Amniotic epithelial cell (primary cell): Measurements from ENCODE around the gene EXOC3L2.
A peak's percentile ranks its signal among the peaks of the same experiment; 100 is the strongest.
"Not testable (repeated sequence)": the region's sequence is repeated elsewhere in the genome, so short reads cannot be mapped to it uniquely, and the experiment has no call there.

ENCODE experiments used
- DNase-seq: peaks from one replicate; pipeline ENCODE4 v3.0.0-alpha.2; 2010; ENCODE audit warnings: low read depth

The EXOC3L2 gene

DNA sequence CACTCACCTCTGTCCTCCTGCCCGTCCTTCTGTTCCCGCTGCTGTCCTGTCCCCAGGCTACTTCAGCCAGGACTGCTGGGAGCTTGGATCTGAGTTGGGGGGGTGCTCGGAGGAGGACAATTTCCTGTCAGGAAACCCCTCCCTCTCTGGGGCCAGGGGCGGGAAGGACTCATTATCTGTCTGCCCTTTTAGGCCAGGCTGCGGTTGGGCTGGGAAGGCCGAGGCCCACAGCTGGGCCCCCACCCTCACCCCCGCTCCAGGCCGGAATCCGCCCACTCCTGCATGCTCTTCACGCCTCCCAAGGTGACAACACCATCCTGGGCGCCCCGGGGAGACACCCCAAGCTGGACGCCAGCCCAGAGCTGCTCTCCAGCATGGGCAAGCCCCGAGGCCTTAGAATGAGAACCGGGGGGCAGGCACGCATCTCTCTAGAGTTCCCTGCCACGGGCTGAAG lies at the start of gene EXOC3L2:
Gene EXOC3L2, minus strand, starts transcription at position 74 of the 454 bp plus-strand sequence. CDS start 6,362 bp downstream, outside the sequence.
- DNase-seq = no peak

GRCh38 chr19:45294291-45295029 lies 49.3 kb upstream of the EXOC3L2 start:
- DNase-seq = no peak

GRCh38 chr19:45293682-45294081 lies 48.5 kb upstream of the EXOC3L2 start:
- DNase-seq = no peak

DNA sequence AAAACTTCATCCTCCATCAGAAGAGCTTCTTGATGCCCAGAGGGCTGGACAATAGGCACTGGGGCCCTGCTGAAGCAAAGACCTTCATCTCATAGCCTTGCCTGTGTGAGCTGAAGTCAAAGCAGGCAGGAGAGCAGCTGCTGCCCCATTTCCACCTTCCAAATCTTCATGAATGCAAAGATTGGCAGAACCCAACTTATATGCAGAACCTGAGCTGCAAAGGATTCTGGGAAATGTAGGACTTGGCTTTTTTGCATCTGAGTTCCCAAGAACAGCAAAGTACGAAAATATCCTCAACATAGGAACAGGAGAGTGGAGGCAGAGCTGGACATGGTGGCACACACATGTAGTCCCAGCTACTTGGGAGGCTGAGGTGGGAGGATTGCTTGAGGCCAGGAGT lies 46.6 kb upstream of the EXOC3L2 start:
- DNase-seq = no peak

DNA sequence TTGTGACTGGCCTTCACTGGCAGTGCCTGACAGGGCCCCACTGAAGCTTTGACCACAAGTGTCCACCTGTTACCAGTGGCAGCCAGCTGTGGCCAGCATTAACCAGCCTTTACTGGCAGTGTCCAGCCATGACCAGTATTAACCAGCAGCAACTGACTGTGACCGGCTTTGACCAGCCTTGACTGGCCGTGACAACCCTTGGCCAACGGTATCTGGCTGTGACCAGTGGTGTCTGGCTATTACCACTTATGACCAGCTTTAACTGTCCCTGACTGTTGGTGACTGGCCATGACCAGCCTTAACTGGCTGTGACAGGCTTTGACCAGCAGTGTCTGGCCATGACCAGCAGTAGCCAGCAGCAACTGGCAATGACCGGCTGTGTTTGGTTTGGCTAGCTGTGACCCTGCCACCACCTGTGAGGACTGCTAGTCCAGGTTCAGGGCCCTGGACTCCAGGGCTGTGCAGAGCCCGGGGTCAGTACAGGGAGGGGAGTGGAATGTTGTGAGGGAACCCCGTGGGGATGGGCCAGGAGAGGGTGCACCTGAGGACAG lies 45.2 kb upstream of the EXOC3L2 start:
- no peak for DNase-seq

DNA sequence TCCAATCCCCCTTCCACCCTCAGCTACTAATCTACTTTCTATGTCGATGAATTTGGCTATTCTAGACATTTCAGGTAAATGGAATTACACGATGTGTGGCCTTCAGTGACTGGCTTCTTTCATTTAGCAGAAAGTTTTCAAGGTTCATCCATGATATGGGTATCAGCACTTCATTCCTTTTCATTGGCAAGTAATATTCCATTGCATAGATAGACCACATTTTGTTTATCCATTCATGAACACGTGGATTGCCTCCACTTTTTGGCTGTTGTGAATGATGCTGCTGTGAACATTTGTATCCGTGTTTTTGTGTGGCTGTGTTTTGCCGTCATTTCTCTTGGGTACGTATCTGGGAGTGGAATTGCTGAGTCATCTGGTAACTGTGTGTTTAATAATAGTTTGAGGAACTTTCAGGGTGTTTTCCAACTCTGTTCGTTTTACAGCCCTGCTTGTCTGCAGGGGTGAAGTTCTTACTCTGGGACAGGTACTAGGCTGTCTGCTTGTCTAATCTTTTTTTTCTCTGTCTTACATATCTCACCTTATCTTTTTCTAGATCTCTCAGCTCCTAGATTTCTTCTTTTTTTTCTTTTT lies 38.3 kb upstream of the EXOC3L2 start:
- no peak for DNase-seq

GRCh38 chr19:45280471-45280961 lies 35.3 kb upstream of the EXOC3L2 start:
- peak; percentile 91 for DNase-seq

DNA sequence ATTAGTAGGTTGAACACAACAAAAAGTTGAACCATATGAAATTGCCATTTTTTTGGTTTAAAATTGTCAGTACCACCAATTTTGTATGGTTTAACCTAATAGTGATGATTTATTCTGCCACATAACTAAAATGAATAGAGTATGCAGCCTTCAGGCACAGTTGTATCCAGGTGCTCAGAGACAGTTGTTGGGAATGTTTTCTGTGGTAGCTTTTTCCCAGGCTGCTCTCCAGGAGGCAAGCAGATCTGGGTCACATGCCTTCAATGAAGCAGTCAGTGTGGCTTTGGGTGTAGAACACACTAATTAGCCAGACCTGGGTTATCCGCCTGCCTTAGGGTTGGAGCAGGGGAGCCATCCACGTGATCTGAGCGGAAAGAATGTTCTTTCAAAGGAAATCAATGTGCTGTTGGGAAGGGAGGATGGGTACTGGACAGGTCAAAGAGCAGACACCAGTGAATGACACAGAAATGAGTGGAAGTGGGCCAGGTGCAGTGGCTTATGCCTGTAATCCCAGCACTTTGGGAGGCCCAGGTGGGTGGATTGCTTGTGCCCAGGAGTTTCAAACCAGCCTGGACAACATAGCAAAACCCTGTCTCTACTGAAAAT lies 34.5 kb upstream of the EXOC3L2 start:
- no peak for DNase-seq

GRCh38 chr19:45278087-45278486 lies 32.9 kb upstream of the EXOC3L2 start:
- DNase-seq = no peak

DNA sequence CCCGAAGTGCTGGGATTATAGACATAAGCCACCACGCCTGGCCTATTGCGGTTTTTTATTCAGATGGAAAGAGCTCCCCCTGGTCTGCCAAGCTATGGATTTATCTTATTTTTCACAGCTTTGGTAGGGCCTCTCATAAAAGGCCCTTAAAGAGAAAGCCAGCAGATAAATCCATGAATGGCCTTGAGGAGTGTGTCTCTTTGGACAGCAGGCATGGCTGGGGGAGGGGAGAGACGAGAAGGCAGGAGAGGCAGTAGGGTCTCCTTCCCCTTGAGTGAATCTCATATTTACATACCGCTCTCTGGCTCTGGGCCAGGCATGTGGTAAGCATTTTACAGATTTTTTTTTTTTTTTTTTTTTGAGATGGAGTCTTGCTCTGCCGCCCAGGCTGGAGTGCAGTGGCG lies 31.1 kb upstream of the EXOC3L2 start:
- peak; percentile 73 for DNase-seq

DNA sequence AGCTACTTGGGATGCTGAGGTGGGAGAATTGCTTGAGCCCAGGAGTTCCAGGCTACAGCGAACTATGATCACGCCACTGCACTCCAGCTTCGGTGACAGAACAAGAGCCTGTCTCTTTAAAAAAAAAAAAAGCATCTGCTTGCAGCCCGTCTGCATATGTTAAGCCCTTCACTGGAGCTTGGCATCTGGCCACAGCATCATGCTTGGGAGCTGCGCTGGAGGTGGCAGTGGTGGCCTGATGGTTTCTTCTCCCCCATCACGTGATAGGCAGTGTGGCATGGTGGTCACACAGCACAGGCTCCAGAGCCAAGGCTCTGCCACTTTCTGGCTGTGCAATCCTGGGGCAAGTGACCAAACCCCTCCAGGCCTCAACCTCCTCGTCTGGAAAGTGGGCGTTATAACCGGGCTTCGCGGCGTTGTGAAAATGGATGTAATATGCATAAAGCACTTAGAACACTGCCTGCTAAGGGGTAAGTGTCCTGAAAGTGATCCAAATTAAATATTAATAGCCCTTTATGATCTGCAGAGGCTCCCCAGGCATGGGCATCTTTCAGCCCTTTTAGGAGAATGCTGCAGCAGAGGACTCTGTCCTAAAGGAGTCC lies 30.3 kb upstream of the EXOC3L2 start:
- no peak for DNase-seq

DNA sequence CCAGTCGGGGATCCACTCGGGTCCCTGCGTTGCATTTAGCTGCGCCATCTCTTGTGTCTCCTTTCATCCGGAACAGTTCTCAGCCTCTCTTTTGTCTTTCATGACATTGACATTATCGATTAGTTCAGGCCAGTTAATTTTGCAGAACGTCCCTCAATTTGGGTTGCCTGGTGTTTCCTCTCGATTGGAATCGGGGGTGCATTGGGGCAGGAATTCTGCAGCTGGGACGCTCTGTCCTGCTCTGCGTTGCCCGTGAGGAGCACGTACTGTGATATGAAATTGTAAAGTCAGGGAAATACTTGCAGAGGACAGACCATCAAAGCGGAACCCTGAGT lies 28.3 kb upstream of the EXOC3L2 start:
- DNase-seq = no peak

DNA sequence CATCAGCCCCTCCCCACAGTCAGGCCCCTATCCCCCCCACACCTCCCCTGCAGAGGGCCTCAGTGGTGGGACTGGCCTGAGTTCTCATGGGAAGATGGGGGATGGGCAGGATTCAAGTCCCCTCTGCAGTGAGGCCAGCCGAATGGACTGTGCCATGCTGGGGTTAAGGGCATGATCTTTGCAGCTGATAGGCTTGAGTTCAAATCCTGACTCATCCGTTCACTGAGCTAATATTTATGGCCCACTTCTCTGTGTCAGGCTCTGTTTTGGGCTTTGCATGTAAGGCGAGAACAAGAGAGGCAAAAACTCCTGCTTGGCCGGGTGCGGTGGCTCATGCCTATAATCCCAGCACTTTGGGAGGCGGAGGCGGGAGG lies 26.5 kb upstream of the EXOC3L2 start:
- no peak for DNase-seq

GRCh38 chr19:45271098-45271734 lies 26.0 kb upstream of the EXOC3L2 start:
- no peak for DNase-seq

DNA sequence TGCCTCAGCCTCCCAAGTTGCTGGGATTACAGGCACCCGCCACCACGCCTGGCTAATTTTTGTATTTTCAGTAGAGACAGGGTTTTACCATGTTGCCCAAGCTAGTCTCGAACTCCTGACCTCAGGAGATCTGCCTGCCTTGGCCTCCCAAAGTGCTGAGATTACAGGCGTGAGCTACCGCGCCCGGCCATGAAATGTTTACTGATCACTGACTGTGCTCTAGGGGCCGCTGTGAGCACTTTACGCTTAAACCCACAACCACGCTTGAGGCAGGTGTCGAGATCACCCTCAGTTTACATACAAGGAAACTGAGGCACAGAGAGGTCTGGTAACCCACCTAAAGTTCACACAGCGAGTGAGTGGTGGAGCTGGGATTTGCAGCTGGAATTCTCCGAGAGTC lies 24.7 kb upstream of the EXOC3L2 start:
- not testable (repeated sequence) for DNase-seq

DNA sequence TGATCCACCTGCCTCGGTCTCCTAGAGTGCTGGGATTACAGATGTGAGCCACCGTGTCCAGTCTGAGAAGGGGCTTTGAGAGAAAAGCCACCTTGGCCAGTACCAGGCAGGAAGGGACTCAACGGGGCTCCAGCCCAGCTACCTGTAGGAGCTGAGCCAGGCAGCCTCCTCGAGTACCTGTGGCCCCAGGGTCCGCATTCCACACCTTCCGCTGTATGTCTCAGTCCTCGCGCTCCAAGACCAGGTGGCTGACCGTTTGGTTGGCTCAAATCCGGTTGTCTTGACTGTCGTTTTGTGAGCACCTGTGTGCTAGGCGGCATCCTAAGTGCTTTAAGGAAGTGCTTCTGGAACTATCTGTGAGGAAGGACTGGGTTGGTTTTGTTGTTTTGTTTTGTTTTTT lies 22.1 kb upstream of the EXOC3L2 start:
- DNase-seq = no peak

DNA sequence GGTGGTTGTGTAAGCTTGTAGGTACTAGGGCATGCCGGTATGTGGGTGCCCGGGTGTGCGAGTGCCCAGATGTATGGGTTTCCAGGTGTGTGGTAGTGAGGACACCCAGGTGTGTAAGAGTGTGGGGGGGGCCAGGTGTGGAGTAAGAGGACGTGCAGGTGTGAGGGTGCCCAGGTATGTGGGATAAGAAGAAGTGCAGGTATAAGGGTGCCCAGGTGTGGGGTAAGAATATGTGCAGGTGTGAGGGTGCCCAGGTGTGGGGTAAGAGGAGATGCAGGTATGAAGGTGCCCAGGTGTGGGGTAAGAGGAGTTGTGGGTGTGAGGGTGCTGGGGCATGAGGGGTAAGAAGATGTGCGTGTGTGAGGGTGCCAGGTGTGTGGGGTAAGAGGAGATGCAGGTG lies 20.2 kb upstream of the EXOC3L2 start:
- no peak for DNase-seq

- no peak for DNase-seq
Measured at GRCh38 chr19:45264781-45265317, 19.6 kb upstream of the EXOC3L2 start.

DNA sequence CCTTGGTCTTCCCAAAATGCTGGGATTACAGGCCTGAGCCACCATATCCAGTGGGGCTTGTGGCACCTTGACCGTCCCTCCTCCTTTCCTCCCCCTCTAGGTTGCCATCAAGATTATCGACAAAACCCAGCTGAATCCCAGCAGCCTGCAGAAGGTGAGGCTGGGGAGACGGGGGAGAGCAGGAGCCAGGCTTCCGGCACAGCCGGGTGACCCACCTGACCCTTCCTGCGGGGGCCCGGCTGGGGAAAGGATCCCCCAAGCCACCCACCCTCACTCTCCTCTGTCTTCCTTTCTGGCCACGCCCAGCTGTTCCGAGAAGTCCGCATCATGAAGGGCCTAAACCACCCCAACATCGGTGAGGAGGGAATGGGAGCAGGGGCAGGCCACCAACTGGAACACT lies 17.8 kb upstream of the EXOC3L2 start:
- DNase-seq = no peak

DNA sequence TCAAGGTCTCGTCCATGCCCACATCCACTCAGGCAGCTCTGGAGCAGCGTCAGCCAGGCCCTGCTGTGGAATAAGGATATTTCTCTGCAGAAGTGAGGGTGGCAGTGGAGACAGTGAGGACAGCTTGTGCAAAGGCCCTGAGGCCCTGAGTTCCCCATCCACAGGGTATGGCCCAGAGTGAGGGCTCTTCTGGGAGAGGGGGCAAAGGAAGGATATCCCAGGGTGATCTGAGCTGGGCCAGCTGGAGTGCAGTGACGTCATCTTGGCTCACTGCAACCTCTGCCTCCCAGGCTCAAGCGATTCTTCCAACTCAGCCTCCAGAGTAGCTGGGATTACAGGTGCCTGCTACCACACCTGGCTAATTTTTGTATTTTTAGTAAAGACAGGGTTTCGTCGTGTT lies 17.4 kb upstream of the EXOC3L2 start:
- no peak for DNase-seq

- no peak for DNase-seq
Measured at GRCh38 chr19:45258862-45259261, 13.7 kb upstream of the EXOC3L2 start.

DNA sequence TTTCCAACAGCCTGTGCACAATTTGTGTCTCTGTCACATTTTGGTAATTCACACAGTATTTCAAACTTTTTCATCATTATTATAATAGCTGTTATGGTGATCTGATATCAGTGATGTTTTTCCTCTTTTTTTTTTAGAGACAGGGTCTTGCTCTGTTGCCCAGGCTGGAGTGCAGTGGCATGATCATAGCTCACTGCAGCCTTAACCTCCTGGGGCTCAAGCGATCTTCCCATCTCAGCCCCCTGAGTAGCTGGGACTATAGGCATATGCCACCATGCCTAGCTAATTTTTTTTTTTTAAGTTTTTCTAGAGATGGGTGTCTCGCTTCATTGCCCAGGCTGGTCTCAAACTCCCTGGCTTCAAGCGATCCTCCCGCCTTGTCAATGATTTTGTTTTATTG lies 11.6 kb upstream of the EXOC3L2 start:
- DNase-seq = no peak
